Stimulated activated CD4-positive, alpha-beta T cell treated with anti-CD3 and anti-CD28 coated beads, Interleukin-15, amount 100 ng/mL, for 48 hours (primary cell): ENCODE measurements around the gene PACC1.
A peak's percentile ranks its signal among the peaks of the same experiment; 100 is the strongest.
"Not testable (repeated sequence)": the region's sequence is repeated elsewhere in the genome, so short reads cannot be mapped to it uniquely, and the experiment has no call there.

Experiments used
- DNase-seq, 2 donors: peaks; one replicate each; pipeline ENCODE4 v3.0.0-alpha.2; 2020; ENCODE audit warnings: low read depth in 2 of 2

PACC1 gene

DNA sequence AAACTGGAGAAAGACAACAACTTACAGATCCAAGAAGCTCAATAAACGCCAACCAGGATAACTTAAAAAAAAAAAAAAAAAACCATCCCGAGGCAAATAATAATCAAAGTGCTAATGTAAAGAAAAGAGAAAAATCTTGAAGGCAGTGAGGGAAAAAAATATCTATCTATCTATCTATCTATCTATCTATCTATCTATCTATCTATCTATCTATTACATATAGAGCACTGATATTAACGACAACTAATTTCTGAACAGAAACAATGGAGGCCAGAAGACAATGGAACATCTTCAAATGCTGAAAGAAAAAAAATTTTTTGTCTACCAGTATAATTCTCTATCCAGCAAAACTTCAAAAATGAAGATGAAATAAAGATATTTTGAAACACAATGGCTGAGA lies 18.0 kb downstream of the PACC1 start:
- no peak for DNase-seq

GRCh38 chr1:212395678-212396437 lies 18.8 kb downstream of the PACC1 start:
- DNase-seq, result not testable (repeated sequence)

GRCh38 chr1:212388985-212389716 lies 25.5 kb downstream of the PACC1 start:
- DNase-seq, result no peak

- DNase-seq, result no peak
Observed at GRCh38 chr1:212386029-212386428, 28.7 kb downstream of the PACC1 start.

DNA sequence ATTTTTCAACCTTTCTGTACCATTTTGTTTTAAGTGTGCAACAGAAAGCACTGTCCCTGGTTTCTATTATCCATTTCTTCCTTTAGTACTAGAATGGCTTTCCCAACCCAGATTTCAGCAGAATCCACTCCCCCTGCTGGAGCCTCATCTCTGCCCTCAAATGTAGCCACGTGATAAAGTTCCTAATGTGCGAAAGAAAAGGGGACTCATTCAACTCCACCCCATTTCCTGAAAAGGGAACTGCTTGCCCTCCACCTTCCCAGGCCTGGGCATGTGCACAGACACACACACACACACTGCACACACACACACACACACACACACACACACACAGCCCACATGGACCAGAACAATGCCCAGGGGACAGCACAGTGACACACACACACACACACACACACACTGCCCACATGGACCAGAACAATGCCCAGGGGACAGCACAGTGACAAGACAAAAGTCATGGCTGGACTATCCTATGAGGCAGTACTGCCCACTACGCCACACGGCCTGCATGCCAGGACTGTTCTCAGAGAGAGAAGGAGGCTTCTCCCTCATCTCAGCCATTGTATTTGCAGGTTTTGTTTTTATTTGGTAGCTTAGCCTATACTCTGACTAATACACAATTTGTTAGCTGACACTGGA lies 33.2 kb downstream of the PACC1 start:
- DNase-seq, result no peak

GRCh38 chr1:212379366-212379765 lies 35.3 kb downstream of the PACC1 start:
- DNase-seq, result no peak

DNA sequence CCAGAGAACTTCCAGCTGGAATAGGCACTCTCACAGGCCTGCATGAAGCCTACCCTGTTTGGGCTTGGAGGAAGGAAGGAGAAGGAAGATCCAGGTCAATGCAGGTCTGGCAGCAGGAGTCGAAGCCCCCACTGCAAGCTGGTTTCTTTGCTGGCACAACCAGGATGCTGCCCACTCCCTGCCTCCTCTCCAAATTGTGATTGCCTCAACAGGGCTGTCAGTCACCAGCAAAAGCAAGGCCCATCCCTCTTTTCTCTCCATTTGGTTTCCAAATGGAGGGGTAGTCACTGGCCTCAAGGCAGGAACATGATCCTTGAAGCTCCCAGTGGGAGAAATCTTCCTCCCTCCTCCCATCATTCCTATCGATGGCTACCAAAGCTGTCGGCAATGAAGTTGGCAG lies 37.0 kb downstream of the PACC1 start:
- DNase-seq, result no peak

GRCh38 chr1:212375986-212376385 lies 38.7 kb downstream of the PACC1 start:
- DNase-seq, result no peak

- DNase-seq, result peak; percentile 18 to 47
Observed at GRCh38 chr1:212368073-212368484, 46.6 kb downstream of the PACC1 start.

DNA sequence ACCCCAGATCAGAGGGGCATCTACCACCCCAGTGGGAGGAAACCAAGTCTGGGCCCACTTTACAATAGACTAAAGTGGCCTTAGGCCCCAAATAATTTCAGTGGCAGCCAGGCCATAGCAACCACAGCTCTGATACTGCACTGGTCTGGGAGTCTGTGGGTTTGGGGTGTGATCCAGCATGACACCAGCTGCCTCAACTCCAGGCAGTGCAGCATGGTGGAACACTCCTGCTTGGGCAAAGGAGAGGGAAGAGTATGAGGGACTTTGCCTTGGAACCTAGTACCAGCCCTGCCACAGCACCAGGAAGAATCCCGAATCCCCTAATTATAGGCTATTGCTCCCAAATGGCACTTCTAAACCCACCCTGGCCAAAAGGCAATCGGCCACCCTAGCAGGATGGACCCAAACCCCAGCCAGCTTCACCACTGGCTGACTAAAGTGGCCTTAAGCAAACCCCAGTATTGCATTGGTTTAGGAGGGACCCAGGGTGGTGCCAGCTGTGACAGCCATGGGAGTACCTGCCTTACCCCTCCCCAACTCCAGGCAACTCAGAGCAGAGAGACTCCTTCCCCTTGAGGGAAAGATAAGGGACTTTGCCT lies 47.1 kb downstream of the PACC1 start:
- no peak for DNase-seq

- no peak for DNase-seq
Observed at GRCh38 chr1:212366901-212367300, 47.8 kb downstream of the PACC1 start.

GRCh38 chr1:212364985-212365384 lies 49.7 kb downstream of the PACC1 start:
- DNase-seq, result no peak

GRCh38 chr1:212359794-212360479 lies 54.7 kb downstream of the PACC1 start:
- peak in 1 of 2 donors; percentile 9 for DNase-seq

DNA sequence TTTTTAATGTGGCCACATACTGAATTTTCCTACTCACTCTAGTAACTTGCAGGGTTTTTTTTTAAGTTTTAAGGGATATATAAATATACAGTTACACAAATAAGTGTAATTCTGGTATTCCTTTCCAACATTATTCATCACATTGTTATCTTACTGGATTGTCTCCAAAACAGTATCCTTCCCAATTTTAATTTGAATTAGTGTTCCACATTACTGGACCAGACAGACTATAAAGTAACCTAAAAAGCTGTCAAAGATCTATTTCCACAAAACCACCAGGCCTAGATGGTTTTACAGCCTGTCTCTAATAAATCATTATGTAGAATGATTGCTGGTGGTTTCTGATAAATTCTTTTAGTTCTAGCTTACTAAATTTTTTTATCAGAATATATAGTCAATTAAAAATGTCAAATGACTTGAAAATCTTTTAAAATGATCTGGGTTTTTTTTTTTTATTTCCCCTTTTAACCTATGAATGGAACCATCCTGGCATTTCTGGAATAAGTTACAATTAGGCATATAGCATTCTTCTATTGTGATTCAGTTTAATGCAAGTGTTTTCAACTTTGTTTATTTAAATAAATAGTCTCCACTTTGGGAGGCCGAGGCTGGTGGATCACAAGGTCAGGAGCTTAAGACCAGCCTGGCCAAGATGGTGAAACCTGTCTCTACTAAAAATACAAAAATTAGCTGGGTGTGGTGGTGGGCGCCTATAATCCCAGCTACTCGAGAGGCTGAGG lies 59.3 kb downstream of the PACC1 start:
- DNase-seq, result no peak

GRCh38 chr1:212354464-212354863 lies 60.2 kb downstream of the PACC1 start:
- DNase-seq, result no peak

DNA sequence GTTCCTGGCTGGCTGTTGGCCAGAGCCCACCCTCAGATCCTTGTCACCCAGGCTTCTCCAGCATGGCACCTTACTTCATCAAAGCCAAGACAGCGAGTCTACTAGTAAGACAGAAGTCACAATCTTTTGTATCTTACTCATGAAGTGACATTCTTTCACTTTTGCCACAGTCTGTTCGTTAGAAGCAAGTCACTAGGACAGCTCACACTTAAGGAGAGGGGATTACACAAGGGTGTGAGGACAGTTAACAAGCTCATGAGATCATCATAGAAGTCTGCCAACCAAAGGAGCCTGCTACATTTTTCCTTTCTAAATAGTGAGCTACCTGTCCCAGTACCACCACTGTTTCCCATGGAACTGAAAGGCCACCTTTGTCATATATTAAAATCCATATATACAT lies 61.5 kb downstream of the PACC1 start:
- DNase-seq, result no peak

- DNase-seq, result no peak
Observed at GRCh38 chr1:212351588-212352362, 62.9 kb downstream of the PACC1 start.

- no peak for DNase-seq
Observed at GRCh38 chr1:212346601-212347000, 68.1 kb downstream of the PACC1 start.

GRCh38 chr1:212344905-212345304 lies 69.8 kb downstream of the PACC1 start:
- no peak for DNase-seq

DNA sequence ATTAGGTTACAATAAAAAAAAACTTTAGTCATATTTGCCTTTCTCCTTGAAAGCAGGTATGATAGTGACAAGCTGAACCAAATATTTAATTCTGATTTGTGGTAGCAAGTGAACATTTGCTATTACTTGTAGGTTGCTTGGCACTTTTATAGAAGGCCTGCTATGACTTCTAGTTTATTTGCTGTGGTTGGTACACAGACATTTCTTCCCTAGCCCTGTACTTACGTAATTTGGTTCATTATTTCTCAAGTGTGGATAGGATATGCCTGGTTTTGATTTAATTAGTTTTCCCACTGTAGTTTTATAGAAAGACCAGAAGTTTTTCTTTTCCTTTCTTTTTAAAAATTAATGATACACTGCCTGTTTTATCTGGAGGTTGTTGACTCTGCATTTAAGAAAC lies 73.6 kb downstream of the PACC1 start:
- DNase-seq, result no peak
